B cell (primary cell): ENCODE measurements around the gene REG3A.

ENCODE experiments used
- CTCF ChIP-seq: fragments of 200-600 bp; IDR thresholded peaks from one replicate; pipeline ENCODE4 v1.8.0; 2022; ENCODE audit warnings: antibody characterized with exemption, mild to moderate bottlenecking
- EZH2 ChIP-seq: IDR thresholded peaks from 2 replicates; pipeline ENCODE4 v1.6.1; 2012; ENCODE audit warnings: borderline replicate concordance, low read depth, mild to moderate bottlenecking, moderate library complexity, low read length; ENCODE audit not compliant: insufficient read depth, poor library complexity, severe bottlenecking

GRCh38 chr2:79124907-79125720 lies 34.4 kb downstream of the REG3A start:
- no peak for TF ChIP-seq CTCF
- no peak for TF ChIP-seq EZH2
